Kidney (tissue), 14 donors: ENCODE results near the gene ANKH. TPM values are rescaled to one million over a fixed set of nuclear protein-coding genes. Genes with fewer than 3 reads are reported as not detected.

Experiments used
- DNase-seq, 5 donors: peaks; one replicate each; pipeline ENCODE4 v3.0.0-alpha.2; 2013 to 2020
- FAIRE-seq: peaks from 2 replicates; lab custom pipeline; 2012; peaks lifted over from hg19 to GRCh38; lab: Jason Lieb, UNC
- H3K27ac ChIP-seq, 2 donors: one replicate each; pipeline ENCODE4 v1.7.0; 2013; ENCODE audit warnings: low read depth in 2 of 2, low read length in 2 of 2, inconsistent platforms in 1 of 2
- H3K27me3 ChIP-seq: one replicate; pipeline ENCODE4 v1.7.1; 2013; ENCODE audit warnings: low read length, inconsistent platforms; ENCODE audit not compliant: control insufficient read depth, insufficient read depth
- H3K36me3 ChIP-seq, 3 donors: one replicate each; pipeline versions ENCODE4 v1.7.0 to v1.7.1; 2013; ENCODE audit warnings: low read length in 3 of 3, control low read depth in 1 of 3, inconsistent platforms in 1 of 3; ENCODE audit not compliant: insufficient read depth in 3 of 3, control insufficient read depth in 2 of 3
- H3K4me1 ChIP-seq, 3 donors: one replicate each; pipeline versions ENCODE4 v1.7.0 to v1.7.1; 2013; ENCODE audit warnings: low read length in 3 of 3, inconsistent platforms in 1 of 3, low read depth in 1 of 3; ENCODE audit not compliant: control insufficient read depth in 2 of 3, insufficient read depth in 2 of 3
- H3K4me3 ChIP-seq, 3 donors: one replicate each; pipeline versions ENCODE4 v1.7.0 to v1.8.1; 2013; ENCODE audit warnings: low read length in 3 of 3, control low read depth in 1 of 3, inconsistent platforms in 1 of 3
- H3K9ac ChIP-seq, 3 donors: one replicate each; pipeline versions ENCODE4 v1.7.0 to v1.7.1; 2013; ENCODE audit warnings: low read length in 3 of 3, control low read depth in 1 of 3, inconsistent platforms in 1 of 3
- H3K9me3 ChIP-seq, 3 donors: one replicate each; pipeline versions ENCODE4 v1.7.0 to v1.7.1; 2013; ENCODE audit warnings: low read length in 3 of 3, control low read depth in 1 of 3, inconsistent platforms in 1 of 3; ENCODE audit not compliant: control insufficient read depth in 2 of 3, insufficient read depth in 1 of 3
- intact Hi-C: fragments of 100-400 bp; cut with DNase I; formaldehyde crosslinking; loops from one replicate; pipeline ENCODE4 v1.11.1; 2022
- polyA plus RNA-seq: library from polyadenylated mRNA; stranded (reverse); fragments of 350-450 nt; fragmentation: Illumina TruSeq; extraction: RNeasy Lipid Tissue Mini Kit (QIAGEN cat#74804); gene quantifications from one replicate; pipeline ENCODE4 v1.2.3, GENCODE V29; 2014; ENCODE audit warnings: low read depth, low replicate concordance; ENCODE audit not compliant: insufficient read depth
- total RNA-seq: library from RNA; stranded (reverse); fragmentation: NEBNext Ultra II Directional; extraction: Animal tissue kit (Norgen Biotek cat#: 25700); gene quantifications from one replicate; pipeline ENCODE4 v1.2.1, GENCODE V29; 2021
- TF ChIP-seq, protein P1 (sequence below): IDR thresholded peaks from 3 replicates; pipeline ENCODE4 v1.5.1; 2012; ENCODE audit warnings: mild to moderate bottlenecking, moderate library complexity, borderline replicate concordance; ENCODE audit not compliant: insufficient read depth; ENCODE audit errors: extremely low read depth
- donor health status: control.
- donor health status: control.
- donor health status: control.
- donor health status: control.
- donor health status: control.
- donor health status: DM: yes; HTN: yes; CAD: no.
- donor health status: Normal renal cell carcinoma (clear cell type).

Gene ANKH
- total and polyA plus RNA-seq, 2 donors from 2014 or later: 19.0 to 44.6 TPM

DNA sequence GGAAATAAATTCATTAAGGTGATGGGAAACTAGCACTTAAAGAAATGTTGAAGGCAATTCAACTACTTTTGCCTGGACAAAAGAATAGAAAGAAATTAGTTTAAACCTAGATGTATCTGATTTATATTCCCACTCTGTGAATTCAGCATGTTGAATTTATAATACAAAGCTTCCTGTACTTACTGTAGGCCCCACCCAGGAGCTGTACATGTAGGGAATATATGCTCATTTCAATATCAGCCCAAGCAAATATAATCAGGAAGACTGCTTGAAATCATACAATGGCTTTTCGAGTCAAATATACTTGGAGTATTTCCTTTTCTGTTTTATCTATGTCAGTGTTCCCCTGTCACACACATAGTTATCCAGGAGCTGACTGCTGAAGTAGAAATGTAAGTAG, 105.0 kb downstream of the ANKH start:
- TF ChIP-seq, protein P1, sequence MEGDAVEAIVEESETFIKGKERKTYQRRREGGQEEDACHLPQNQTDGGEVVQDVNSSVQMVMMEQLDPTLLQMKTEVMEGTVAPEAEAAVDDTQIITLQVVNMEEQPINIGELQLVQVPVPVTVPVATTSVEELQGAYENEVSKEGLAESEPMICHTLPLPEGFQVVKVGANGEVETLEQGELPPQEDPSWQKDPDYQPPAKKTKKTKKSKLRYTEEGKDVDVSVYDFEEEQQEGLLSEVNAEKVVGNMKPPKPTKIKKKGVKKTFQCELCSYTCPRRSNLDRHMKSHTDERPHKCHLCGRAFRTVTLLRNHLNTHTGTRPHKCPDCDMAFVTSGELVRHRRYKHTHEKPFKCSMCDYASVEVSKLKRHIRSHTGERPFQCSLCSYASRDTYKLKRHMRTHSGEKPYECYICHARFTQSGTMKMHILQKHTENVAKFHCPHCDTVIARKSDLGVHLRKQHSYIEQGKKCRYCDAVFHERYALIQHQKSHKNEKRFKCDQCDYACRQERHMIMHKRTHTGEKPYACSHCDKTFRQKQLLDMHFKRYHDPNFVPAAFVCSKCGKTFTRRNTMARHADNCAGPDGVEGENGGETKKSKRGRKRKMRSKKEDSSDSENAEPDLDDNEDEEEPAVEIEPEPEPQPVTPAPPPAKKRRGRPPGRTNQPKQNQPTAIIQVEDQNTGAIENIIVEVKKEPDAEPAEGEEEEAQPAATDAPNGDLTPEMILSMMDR: no peak
- no peak for FAIRE-seq
- Histone ChIP-seq H3K9me3 (no peaks in the 10 kb centered on the region), H3K36me3 (peaks cover 0 to 3% (median 0%) of the 10 kb centered on the region in 3 donors), H3K4me1 (peaks cover 0 to 2% (median 0%) of the 10 kb centered on the region in 3 donors), H3K27ac (no peak overlapping the region), H3K27me3 (no peaks in the 10 kb centered on the region), H3K9ac (no peak overlapping the region), H3K4me3 (no peak overlapping the region)
- no peak for DNase-seq
- intact Hi-C loops: no loop called here

DNA sequence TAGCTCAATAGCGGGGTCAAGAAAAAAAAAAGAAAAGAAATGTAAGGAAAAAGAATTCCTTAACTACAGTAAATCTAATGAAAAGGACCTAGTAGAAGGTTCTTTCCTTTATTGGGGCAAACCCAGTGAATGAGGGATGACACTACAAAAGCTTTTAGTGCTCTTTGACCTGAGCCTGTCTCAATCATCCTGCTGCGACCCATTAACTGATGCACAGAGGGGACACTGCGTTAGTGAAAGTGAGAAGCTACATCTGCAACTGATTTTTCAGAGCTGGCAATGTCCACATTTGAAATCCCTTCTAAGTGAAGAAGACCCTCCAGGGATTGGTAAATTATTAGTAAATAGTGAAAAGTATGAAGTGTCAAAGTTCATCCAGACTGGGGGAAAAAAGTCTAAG, 106.0 kb downstream of the ANKH start:
- H3K4me3 ChIP-seq: no peak overlapping the region
- TF ChIP-seq, protein P1: no peak
- H3K9ac ChIP-seq: no peak overlapping the region
- no peaks in the 10 kb centered on the region for H3K27me3 ChIP-seq
- peaks cover 0 to 3% (median 0%) of the 10 kb centered on the region in 3 donors for H3K36me3 ChIP-seq
- H3K27ac ChIP-seq: no peak overlapping the region
- H3K9me3 ChIP-seq: no peaks in the 10 kb centered on the region
- intact Hi-C loops: no loop called here
- H3K4me1 ChIP-seq: peaks cover 0 to 2% (median 0%) of the 10 kb centered on the region in 3 donors
- no peak for FAIRE-seq
- no peak for DNase-seq

DNA sequence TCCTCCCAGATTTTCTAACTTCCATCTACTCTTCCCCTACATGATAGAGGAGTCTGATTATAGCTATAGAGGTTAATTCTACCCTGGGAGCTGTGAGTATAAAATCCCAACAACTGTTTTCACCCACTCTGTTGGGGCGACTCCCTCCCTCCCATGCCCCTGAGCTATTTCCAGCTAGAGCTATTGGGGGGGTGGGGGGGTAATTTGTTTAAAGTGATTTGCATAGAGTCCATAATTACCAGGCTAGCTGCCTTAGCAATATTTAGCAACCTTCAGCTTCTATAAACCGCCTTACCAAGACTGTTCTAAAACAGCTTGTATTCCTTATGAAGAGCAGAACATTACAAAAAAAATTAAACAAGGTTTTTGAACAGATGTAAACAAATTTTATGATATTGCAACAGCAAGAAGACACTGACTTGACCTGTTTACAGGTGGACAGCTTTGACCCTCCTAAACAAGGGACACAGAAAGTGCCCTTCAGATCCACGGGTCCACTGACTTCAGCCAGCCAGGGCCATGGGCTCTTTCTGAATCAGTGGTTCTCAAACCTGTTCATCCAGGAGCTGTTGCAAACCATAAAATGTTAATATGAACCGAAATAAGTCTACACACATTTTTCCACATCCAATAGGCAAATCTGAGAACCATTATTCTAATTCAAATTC, 108.9 kb downstream of the ANKH start:
- Histone ChIP-seq H3K27me3 (no peaks in the 10 kb centered on the region), H3K4me1 (peaks cover 0 to under 1% (median 0%) of the 10 kb centered on the region in 3 donors), H3K4me3 (no peak overlapping the region), H3K36me3 (peaks cover 0 to 3% (median 0%) of the 10 kb centered on the region in 3 donors), H3K9ac (no peak overlapping the region), H3K27ac (no peak overlapping the region), H3K9me3 (no peaks in the 10 kb centered on the region)
- TF ChIP-seq, protein P1: no peak
- FAIRE-seq (no peak), DNase-seq (no peak)
- intact Hi-C loops: no loop called here
